Mammary epithelial cell (primary cell): ENCODE measurements around the gene GMCL1.

Experiments used
- CTCF ChIP-seq, 2 donors: IDR thresholded peaks in 1 of 2; conservative IDR thresholded peaks in 1 of 2; 2 replicates each; pipeline ENCODE4 v1.5.1; 2011 to 2012; ENCODE audit warnings: inconsistent platforms in 2 of 2, low read length in 2 of 2, mild to moderate bottlenecking in 2 of 2, control low read depth in 1 of 2, low read depth in 1 of 2; ENCODE audit not compliant: insufficient read depth in 1 of 2; ENCODE audit errors: extremely low read depth in 1 of 2
- EZH2 ChIP-seq: IDR thresholded peaks from 2 replicates; pipeline ENCODE4 v1.6.1; 2012; ENCODE audit warnings: low read length, inconsistent platforms, borderline replicate concordance

DNA sequence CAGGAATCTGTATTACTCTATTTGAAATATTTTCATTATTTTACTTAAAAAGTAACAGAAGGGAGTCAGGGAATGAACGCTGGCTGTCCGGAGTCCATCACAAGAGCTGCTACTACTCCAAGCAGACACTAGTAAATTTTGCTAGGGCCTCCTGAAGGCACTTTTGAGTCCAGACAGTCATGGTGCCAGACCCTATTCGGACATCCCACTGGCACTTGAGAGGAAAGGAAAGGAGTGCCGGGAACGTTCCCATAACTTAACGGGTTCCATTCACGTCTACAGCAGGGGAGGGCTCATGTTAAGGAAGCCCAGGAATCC is 563 bp upstream of the GMCL1 start:
- TF ChIP-seq CTCF (conservative IDR thresholded peaks at IDR 0.05 in 1 of 2, IDR thresholded peaks at IDR 0.05 in 1 of 2; ENCODE audit: extremely low read depth in 1 of 2, insufficient read depth in 1 of 2, low read depth in 1 of 2, low read length in 2 of 2) (no peak), EZH2 (no peak)
